Endothelial cell of umbilical vein (primary cell): Measurements from ENCODE around the gene SLC38A11. TPM values are rescaled to one million over a fixed set of nuclear protein-coding genes. Genes with fewer than 3 reads are reported as not detected.

ENCODE experiments used
- BruUV-seq: library from RNA; stranded (reverse); fragments of 400-500 nt; replicated peaks from 2 replicates; lab custom pipeline; 2021; lab: Mats Ljungman, UMichigan
- CTCF ChIA-PET: fragments of 300-600, 350-600 bp; sonication (Branson Sonifier 250); formaldehyde crosslinking; loops from one replicate; lab custom pipeline; 2021; ENCODE audit warnings: antibody characterized with exemption, inconsistent platforms; lab: Charles Lee
- POLR2A ChIA-PET: fragments of 300-600, 350-600 bp; sonication (Branson Sonifier 250); formaldehyde crosslinking; loops from one replicate; lab custom pipeline; 2021; ENCODE audit warnings: antibody characterized with exemption, inconsistent platforms; lab: Charles Lee
- DNase-seq: peaks from one replicate; pipeline ENCODE4 v3.0.0-alpha.2; 2011; ENCODE audit warnings: low read depth, low spot score
- FAIRE-seq: peaks from 2 replicates; lab custom pipeline; 2011; peaks lifted over from hg19 to GRCh38; lab: Jason Lieb, UNC
- H2AFZ ChIP-seq: 2 replicates; pipeline ENCODE4 v1.6.0; 2012; ENCODE audit warnings: low read depth, low read length, control low read depth, inconsistent platforms
- H3K27ac ChIP-seq: 2 replicates; pipeline ENCODE4 v1.5.1; 2011; ENCODE audit warnings: low read depth, mild to moderate bottlenecking, control low read depth, low read length, moderate library complexity; ENCODE audit not compliant: insufficient read depth
- H3K27me3 ChIP-seq, 2 experiments: 2 replicates each; pipeline versions ENCODE4 v1.6.0 to v1.6.1; 2011; ENCODE audit warnings: low read length in 2 of 2, mixed read lengths in 1 of 2; ENCODE audit not compliant: control insufficient read depth in 2 of 2, insufficient read depth in 2 of 2
- H3K36me3 ChIP-seq, 2 experiments: 2 replicates in 1 of 2; 3 replicates in 1 of 2; pipeline ENCODE4 v1.5.1; 2011; ENCODE audit warnings: low read length in 2 of 2, mild to moderate bottlenecking in 1 of 2, moderate library complexity in 1 of 2; ENCODE audit not compliant: control insufficient read depth in 2 of 2, insufficient read depth in 2 of 2; ENCODE audit errors: extremely low read depth in 1 of 2
- H3K4me1 ChIP-seq: 3 replicates; pipeline ENCODE4 v1.5.1; 2011; ENCODE audit warnings: mild to moderate bottlenecking, low read length; ENCODE audit not compliant: control insufficient read depth, insufficient read depth; ENCODE audit errors: extremely low read depth
- H3K4me2 ChIP-seq: 2 replicates; pipeline ENCODE4 v1.6.1; 2011; ENCODE audit warnings: low read length, control low read depth, mixed read lengths; ENCODE audit not compliant: insufficient read depth
- H3K4me3 ChIP-seq, 3 experiments: fragments of 200-600 bp in 1 of 3; sonication (generic), shearing (Covaris generic) in 1 of 3; replicated peaks in 1 of 3; 2 replicates each; pipeline ENCODE4 v1.5.1; 2011 to 2016; ENCODE audit warnings: control low read depth in 3 of 3, low read length in 3 of 3, mild to moderate bottlenecking in 2 of 3, inconsistent platforms in 1 of 3, low read depth in 1 of 3, moderate library complexity in 1 of 3; ENCODE audit not compliant: insufficient read depth in 1 of 3
- H3K79me2 ChIP-seq: 2 replicates; pipeline ENCODE4 v1.6.0; 2012; ENCODE audit warnings: low read length, inconsistent platforms; ENCODE audit not compliant: control insufficient read depth, insufficient read depth
- H3K9ac ChIP-seq: replicated peaks from 2 replicates; pipeline ENCODE3; 2011; ENCODE audit warnings: low read length, control low read depth; ENCODE audit not compliant: insufficient read depth; ENCODE audit errors: extremely low read depth
- H3K9me1 ChIP-seq: replicated peaks from 3 replicates; pipeline ENCODE4 v1.6.0; 2011; ENCODE audit warnings: mild to moderate bottlenecking, low read length; ENCODE audit not compliant: control insufficient read depth, insufficient read depth; ENCODE audit errors: extremely low read depth
- H3K9me3 ChIP-seq: replicated peaks from 2 replicates; pipeline ENCODE4 v1.5.1; 2012; ENCODE audit warnings: low read length, inconsistent platforms; ENCODE audit not compliant: control insufficient read depth, insufficient read depth
- H4K20me1 ChIP-seq: replicated peaks from 2 replicates; pipeline ENCODE3; 2011; ENCODE audit warnings: mild to moderate bottlenecking, low read length; ENCODE audit not compliant: control insufficient read depth, insufficient read depth; ENCODE audit errors: extremely low read depth
- FOS ChIP-seq: IDR thresholded peaks from 2 replicates; pipeline ENCODE4 v1.6.1; 2011; ENCODE audit warnings: mild to moderate bottlenecking, low read length, moderate library complexity, borderline replicate concordance; ENCODE audit not compliant: insufficient read depth
- GATA2 ChIP-seq: IDR thresholded peaks from 2 replicates; pipeline ENCODE4 v1.7.0; 2011; ENCODE audit warnings: low read depth, mild to moderate bottlenecking, moderate library complexity, mixed read lengths, low read length; ENCODE audit not compliant: insufficient read length, insufficient read depth
- POLR2A ChIP-seq: IDR thresholded peaks from 2 replicates; pipeline ENCODE4 v1.6.1; 2012; ENCODE audit warnings: low read depth, mild to moderate bottlenecking, control low read depth, low read length
- POLR2AphosphoS5 ChIP-seq: IDR thresholded peaks from 2 replicates; pipeline ENCODE4 v1.6.1; 2012; ENCODE audit warnings: low read depth, mild to moderate bottlenecking, control low read depth, low read length, moderate library complexity; ENCODE audit not compliant: insufficient read depth
- dilution Hi-C: fragments of 300-500 bp; cut with MboI; formaldehyde crosslinking; loops from one replicate; pipeline ENCODE4 v1.15.0; 2019; ENCODE audit warnings: low sequenced_read_pairs; ENCODE audit not compliant: extremely low pct_ligation_motif_present
- intact Hi-C: fragments of 100-400 bp; cut with micrococcal nuclease; formaldehyde crosslinking; loops from one replicate; pipeline ENCODE4 v1.10.0; 2022
- polyA plus RNA-seq, 4 experiments: library from polyadenylated mRNA; depleted of rRNA in 3 of 4; stranded (reverse) in 3 of 4; unstranded in 1 of 4; fragments of >200 nt; gene quantifications; 2 replicates each; pipeline versions ENCODE4 v1.2.1 to v1.2.3, GENCODE V29; 2011 to 2012; ENCODE audit warnings: missing spikeins in 1 of 4
- total RNA-seq: library from RNA; stranded (reverse); gene quantifications from 2 replicates; pipeline ENCODE4 v1.2.3, GENCODE V29; 2021
- TF ChIP-seq, protein P1 (sequence below), 2 donors: IDR thresholded peaks; 1 replicate in 1 of 2; 2 replicates in 1 of 2; pipeline ENCODE4 v1.5.1; 2011; ENCODE audit warnings: low read length in 2 of 2, mild to moderate bottlenecking in 2 of 2, moderate library complexity in 2 of 2, control low read depth in 1 of 2, inconsistent platforms in 1 of 2, low read depth in 1 of 2; ENCODE audit not compliant: insufficient read depth in 1 of 2; ENCODE audit errors: extremely low read depth in 1 of 2
- TF ChIP-seq, protein P2 (sequence below): IDR thresholded peaks from 2 replicates; pipeline ENCODE4 v1.6.1; 2011; ENCODE audit not compliant: insufficient read depth, insufficient read length

Gene SLC38A11
- total and polyA plus RNA-seq, 2 donors (not counting 3 experiments of a cell fraction or from before 2014, with no cell fraction given): not detected

DNA sequence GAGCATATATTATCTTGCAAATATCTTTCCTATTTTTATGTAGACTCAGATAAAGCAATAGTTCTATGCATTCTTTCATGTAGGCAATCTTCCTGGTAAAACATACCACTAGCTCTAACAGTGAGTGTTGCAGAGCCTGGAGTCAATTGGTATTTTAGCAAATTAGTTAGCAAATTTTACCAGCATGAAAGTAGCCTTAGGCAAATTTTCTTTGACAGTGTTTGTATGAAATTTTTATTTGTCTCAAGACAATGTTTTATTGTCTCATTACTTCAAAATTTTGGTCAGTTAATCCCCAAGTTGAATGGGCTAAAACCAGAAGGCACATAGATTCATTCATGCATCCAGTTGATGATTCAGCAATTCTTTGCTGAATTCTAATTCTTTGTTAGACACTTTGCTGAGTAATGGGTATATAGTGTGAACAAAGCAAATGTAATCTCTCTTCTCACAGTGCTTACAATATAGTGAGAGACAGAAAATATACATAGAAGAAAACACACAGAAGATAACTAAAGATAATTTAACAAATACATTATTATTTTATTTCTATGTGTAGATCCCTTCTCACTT lies 27.1 kb downstream of the SLC38A11 start:
- ChIA-PET POLR2A (no interaction called here), CTCF (interaction anchor here (1.2 to 1.5 kb wide), 2 partner anchors 9 to 190 kb away, joined by 3 read pairs; no protein-coding TSS in a partner anchor)
- TF ChIP-seq, protein P1, sequence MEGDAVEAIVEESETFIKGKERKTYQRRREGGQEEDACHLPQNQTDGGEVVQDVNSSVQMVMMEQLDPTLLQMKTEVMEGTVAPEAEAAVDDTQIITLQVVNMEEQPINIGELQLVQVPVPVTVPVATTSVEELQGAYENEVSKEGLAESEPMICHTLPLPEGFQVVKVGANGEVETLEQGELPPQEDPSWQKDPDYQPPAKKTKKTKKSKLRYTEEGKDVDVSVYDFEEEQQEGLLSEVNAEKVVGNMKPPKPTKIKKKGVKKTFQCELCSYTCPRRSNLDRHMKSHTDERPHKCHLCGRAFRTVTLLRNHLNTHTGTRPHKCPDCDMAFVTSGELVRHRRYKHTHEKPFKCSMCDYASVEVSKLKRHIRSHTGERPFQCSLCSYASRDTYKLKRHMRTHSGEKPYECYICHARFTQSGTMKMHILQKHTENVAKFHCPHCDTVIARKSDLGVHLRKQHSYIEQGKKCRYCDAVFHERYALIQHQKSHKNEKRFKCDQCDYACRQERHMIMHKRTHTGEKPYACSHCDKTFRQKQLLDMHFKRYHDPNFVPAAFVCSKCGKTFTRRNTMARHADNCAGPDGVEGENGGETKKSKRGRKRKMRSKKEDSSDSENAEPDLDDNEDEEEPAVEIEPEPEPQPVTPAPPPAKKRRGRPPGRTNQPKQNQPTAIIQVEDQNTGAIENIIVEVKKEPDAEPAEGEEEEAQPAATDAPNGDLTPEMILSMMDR (IDR thresholded peaks at IDR 0.05; ENCODE audit: extremely low read depth in 1 of 2, insufficient read depth in 1 of 2, low read depth in 1 of 2, low read length in 2 of 2): no peak
- TF ChIP-seq POLR2A (no peak), GATA2 (no peak), POLR2AphosphoS5 (no peak), FOS (no peak)
- TF ChIP-seq, protein P2, sequence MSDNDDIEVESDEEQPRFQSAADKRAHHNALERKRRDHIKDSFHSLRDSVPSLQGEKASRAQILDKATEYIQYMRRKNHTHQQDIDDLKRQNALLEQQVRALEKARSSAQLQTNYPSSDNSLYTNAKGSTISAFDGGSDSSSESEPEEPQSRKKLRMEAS: no peak
- H3K4me2 ChIP-seq: no peak overlapping the region
- no peaks in the 10 kb centered on the region for H3K9me1 ChIP-seq
- no peak overlapping the region for H3K27ac ChIP-seq
- H3K36me3 ChIP-seq: no peaks in the 10 kb centered on the region
- dilution Hi-C loops: no loop called here
- DNase-seq (no peak), FAIRE-seq (no peak)
- no TSS peak for BruUV-seq
- no peak overlapping the region for H2AFZ ChIP-seq
- no peak overlapping the region for H3K4me3 ChIP-seq
- H4K20me1 ChIP-seq: no peaks in the 10 kb centered on the region
- no peaks in the 10 kb centered on the region for H3K79me2 ChIP-seq
- no peaks in the 10 kb centered on the region for H3K9me3 ChIP-seq
- no peak overlapping the region for H3K9ac ChIP-seq
- intact Hi-C loops: no loop called here
- H3K27me3 ChIP-seq: no peaks in the 10 kb centered on the region
- no peaks in the 10 kb centered on the region for H3K4me1 ChIP-seq
